Ovary (tissue), 3 donors: ENCODE results near the gene EFTUD2.

Experiments
- EP300 ChIP-seq: sonication (generic); formaldehyde crosslinking; IDR thresholded peaks from one replicate; pipeline ENCODE4 v1.6.1; 2017; ENCODE audit warnings: antibody characterized with exemption
- POLR2A ChIP-seq: fragments of 450-650 bp; IDR thresholded peaks from one replicate; pipeline ENCODE4 v1.6.1; 2017; ENCODE audit warnings: antibody characterized with exemption, mild to moderate bottlenecking, moderate library complexity
- TF ChIP-seq, protein P1 (sequence below), 3 donors: fragments of 450-650 bp in 2 of 3; fragments of 200-600 bp in 1 of 3; IDR thresholded peaks; one replicate each; pipeline versions ENCODE4 v1.5.1 to v1.8.0; 2016 to 2022; ENCODE audit warnings: antibody characterized with exemption in 3 of 3, mild to moderate bottlenecking in 1 of 3
- donor health status: DM: no; HTN: no; CAD: no.

DNA sequence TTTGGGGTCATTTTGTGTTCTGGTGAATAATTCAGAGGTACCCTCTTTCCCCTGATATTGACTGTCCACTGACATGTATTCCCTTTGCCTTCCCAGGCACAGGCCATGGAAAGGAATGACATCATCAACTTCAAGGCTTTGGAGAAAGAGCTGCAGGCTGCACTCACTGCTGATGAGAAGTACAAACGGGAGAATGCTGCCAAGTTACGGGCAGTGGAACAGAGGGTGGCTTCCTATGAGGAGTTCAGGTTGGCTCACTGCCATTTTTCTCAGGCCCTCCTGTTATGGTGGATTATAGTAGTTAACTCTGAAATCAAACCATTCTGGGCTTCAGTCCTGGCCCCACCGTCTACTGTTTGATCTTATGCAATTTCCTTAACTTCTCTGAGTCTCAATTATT is 1.6 kb upstream of the EFTUD2 start:
- TF ChIP-seq, protein P1, sequence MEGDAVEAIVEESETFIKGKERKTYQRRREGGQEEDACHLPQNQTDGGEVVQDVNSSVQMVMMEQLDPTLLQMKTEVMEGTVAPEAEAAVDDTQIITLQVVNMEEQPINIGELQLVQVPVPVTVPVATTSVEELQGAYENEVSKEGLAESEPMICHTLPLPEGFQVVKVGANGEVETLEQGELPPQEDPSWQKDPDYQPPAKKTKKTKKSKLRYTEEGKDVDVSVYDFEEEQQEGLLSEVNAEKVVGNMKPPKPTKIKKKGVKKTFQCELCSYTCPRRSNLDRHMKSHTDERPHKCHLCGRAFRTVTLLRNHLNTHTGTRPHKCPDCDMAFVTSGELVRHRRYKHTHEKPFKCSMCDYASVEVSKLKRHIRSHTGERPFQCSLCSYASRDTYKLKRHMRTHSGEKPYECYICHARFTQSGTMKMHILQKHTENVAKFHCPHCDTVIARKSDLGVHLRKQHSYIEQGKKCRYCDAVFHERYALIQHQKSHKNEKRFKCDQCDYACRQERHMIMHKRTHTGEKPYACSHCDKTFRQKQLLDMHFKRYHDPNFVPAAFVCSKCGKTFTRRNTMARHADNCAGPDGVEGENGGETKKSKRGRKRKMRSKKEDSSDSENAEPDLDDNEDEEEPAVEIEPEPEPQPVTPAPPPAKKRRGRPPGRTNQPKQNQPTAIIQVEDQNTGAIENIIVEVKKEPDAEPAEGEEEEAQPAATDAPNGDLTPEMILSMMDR (IDR thresholded peaks at IDR 0.05): no peak
- TF ChIP-seq POLR2A: no peak
- TF ChIP-seq EP300: no peak
